Measurements from ENCODE around the gene SLC4A4. TPM values are rescaled to one million over a fixed set of nuclear protein-coding genes. Genes with fewer than 3 reads are reported as not detected.

The SLC4A4 gene
- total and polyA plus RNA-seq, 10 of the 15 experiments (the other 5 are each of a cell fraction or from before 2014, with no cell fraction given): 0.05 to 0.44 (median 0.18) TPM

- Histone ChIP-seq H3K4me3 (no peak overlapping the region), H2AFZ (ENCODE audit: control insufficient read depth, low read depth, low read length) (no peak overlapping the region), H3K36me3 (ENCODE audit: control insufficient read depth in 2 of 2, insufficient read depth in 2 of 2, low read length in 1 of 2) (no peaks in the 10 kb centered on the region), H3K9me3 (replicated peaks; ENCODE audit: control insufficient read depth, insufficient read depth, low read length) (no peaks in the 10 kb centered on the region), H3K4me2 (ENCODE audit: control insufficient read depth, insufficient read depth) (no peak overlapping the region), H3K27ac (ENCODE audit: control insufficient read depth, insufficient read depth) (no peak overlapping the region), H3K9ac (ENCODE audit: control insufficient read depth, insufficient read depth, low read length) (no peak overlapping the region), H4K20me1 (ENCODE audit: control insufficient read depth, insufficient read depth) (no peaks in the 10 kb centered on the region), H3K79me2 (ENCODE audit: control insufficient read depth, insufficient read depth, low read length) (no peaks in the 10 kb centered on the region), H3K27me3 (replicated peaks in 1 of 2; ENCODE audit: control insufficient read depth in 2 of 2, insufficient read depth in 2 of 2, low read length in 1 of 2) (no peaks in the 10 kb centered on the region), H3K4me1 (ENCODE audit: control insufficient read depth, insufficient read depth, low read length) (no peaks in the 10 kb centered on the region)
- ChIA-PET SMC1A (ENCODE audit: uncharacterized antibody, unreplicated experiment) (no interaction called here), CTCF (no interaction called here), RAD21 (ENCODE audit: unreplicated experiment) (no interaction called here), POLR2A (no interaction called here)
- in situ Hi-C loops (cut with MboI): no loop called here
- WGBS (ENCODE audit: insufficient coverage, insufficient replicate concordance, low lambda C conversion rate, missing lambda C conversion rate): 35% methylated on average over 2 of the region's 2 CpGs
- intact Hi-C loops (cut with micrococcal nuclease; ENCODE audit: unreplicated experiment): no loop called here
- no peak for FAIRE-seq
- no peak for TF ChIP-seq CHD4 (IDR thresholded peaks at IDR 0.05)
- no peak for TF ChIP-seq STAT1 (conservative IDR thresholded peaks at IDR 0.05)
- TF ChIP-seq, protein P1, sequence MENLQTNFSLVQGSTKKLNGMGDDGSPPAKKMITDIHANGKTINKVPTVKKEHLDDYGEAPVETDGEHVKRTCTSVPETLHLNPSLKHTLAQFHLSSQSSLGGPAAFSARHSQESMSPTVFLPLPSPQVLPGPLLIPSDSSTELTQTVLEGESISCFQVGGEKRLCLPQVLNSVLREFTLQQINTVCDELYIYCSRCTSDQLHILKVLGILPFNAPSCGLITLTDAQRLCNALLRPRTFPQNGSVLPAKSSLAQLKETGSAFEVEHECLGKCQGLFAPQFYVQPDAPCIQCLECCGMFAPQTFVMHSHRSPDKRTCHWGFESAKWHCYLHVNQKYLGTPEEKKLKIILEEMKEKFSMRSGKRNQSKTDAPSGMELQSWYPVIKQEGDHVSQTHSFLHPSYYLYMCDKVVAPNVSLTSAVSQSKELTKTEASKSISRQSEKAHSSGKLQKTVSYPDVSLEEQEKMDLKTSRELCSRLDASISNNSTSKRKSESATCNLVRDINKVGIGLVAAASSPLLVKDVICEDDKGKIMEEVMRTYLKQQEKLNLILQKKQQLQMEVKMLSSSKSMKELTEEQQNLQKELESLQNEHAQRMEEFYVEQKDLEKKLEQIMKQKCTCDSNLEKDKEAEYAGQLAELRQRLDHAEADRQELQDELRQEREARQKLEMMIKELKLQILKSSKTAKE (IDR thresholded peaks at IDR 0.05; ENCODE audit: low read depth, poor library complexity, severe bottlenecking): no peak
- no peak for TF ChIP-seq RB1 (IDR thresholded peaks at IDR 0.05; ENCODE audit: borderline replicate concordance)
- TF ChIP-seq SMARCA5 (IDR thresholded peaks at IDR 0.05): no peak
- no peak for ATAC-seq
- no TSS peak for BruUV-seq (replicated peaks)
- no peak for DNase-seq (ENCODE audit: low read depth, low spot score)
These were observed 67.0 kb downstream of the SLC4A4 start for GRCh38 chr4:71405791-71406190.

- Histone ChIP-seq H3K4me2 (ENCODE audit: control insufficient read depth, insufficient read depth) (no peak overlapping the region), H3K36me3 (ENCODE audit: control insufficient read depth in 2 of 2, insufficient read depth in 2 of 2, low read length in 1 of 2) (no peaks in the 10 kb centered on the region), H3K27me3 (replicated peaks in 1 of 2; ENCODE audit: control insufficient read depth in 2 of 2, insufficient read depth in 2 of 2, low read length in 1 of 2) (no peaks in the 10 kb centered on the region), H3K4me1 (ENCODE audit: control insufficient read depth, insufficient read depth, low read length) (no peaks in the 10 kb centered on the region), H2AFZ (ENCODE audit: control insufficient read depth, low read depth, low read length) (no peak overlapping the region), H3K79me2 (ENCODE audit: control insufficient read depth, insufficient read depth, low read length) (no peaks in the 10 kb centered on the region), H4K20me1 (ENCODE audit: control insufficient read depth, insufficient read depth) (no peaks in the 10 kb centered on the region), H3K9me3 (replicated peaks; ENCODE audit: control insufficient read depth, insufficient read depth, low read length) (no peaks in the 10 kb centered on the region), H3K9ac (ENCODE audit: control insufficient read depth, insufficient read depth, low read length) (no peak overlapping the region), H3K27ac (ENCODE audit: control insufficient read depth, insufficient read depth) (no peak overlapping the region), H3K4me3 (no peak overlapping the region)
- no peak for DNase-seq (ENCODE audit: low read depth, low spot score)
- intact Hi-C loops (cut with micrococcal nuclease; ENCODE audit: unreplicated experiment) (no loop called here), in situ Hi-C loops (cut with MboI) (no loop called here)
- BruUV-seq (replicated peaks): no TSS peak
- ChIA-PET POLR2A (no interaction called here), SMC1A (ENCODE audit: uncharacterized antibody, unreplicated experiment) (interaction anchor here (1.1 kb wide), 1 partner anchor 10 kb away, joined by 3 read pairs; no protein-coding TSS in a partner anchor), CTCF (interaction anchor here (0.6 kb wide), 1 partner anchor 24 kb away, joined by 3 read pairs; no protein-coding TSS in a partner anchor), RAD21 (ENCODE audit: unreplicated experiment) (no interaction called here)
- WGBS (ENCODE audit: insufficient coverage, insufficient replicate concordance, low lambda C conversion rate, missing lambda C conversion rate): 5% methylated on average over 1 of the region's 1 CpG
- no peak for FAIRE-seq
- ATAC-seq: no peak
- TF ChIP-seq ZBTB4 (CRISPR knock-in tag; IDR thresholded peaks at IDR 0.05): no peak
- no peak for TF ChIP-seq TCF3 (IDR thresholded peaks at IDR 0.05; ENCODE audit: borderline replicate concordance, insufficient read depth, low read depth, low read length)
- TF ChIP-seq ZNF24 (IDR thresholded peaks at IDR 0.05): no peak
- no peak for TF ChIP-seq BHLHE40 (IDR thresholded peaks at IDR 0.05; ENCODE audit: borderline replicate concordance in 1 of 2, low read depth in 2 of 2, low read length in 1 of 2)
- no peak for TF ChIP-seq PKNOX1 (IDR thresholded peaks at IDR 0.05)
- TF ChIP-seq KLF5 (IDR thresholded peaks at IDR 0.05; ENCODE audit: partially characterized antibody): no peak
- no peak for TF ChIP-seq ZNF622 (IDR thresholded peaks at IDR 0.05)
These were observed 67.7 kb downstream of the SLC4A4 start for GRCh38 chr4:71406459-71406963.

Measured in GM12878 (cell line).